ENCODE results near the gene RPTOR.

The RPTOR gene

DNA sequence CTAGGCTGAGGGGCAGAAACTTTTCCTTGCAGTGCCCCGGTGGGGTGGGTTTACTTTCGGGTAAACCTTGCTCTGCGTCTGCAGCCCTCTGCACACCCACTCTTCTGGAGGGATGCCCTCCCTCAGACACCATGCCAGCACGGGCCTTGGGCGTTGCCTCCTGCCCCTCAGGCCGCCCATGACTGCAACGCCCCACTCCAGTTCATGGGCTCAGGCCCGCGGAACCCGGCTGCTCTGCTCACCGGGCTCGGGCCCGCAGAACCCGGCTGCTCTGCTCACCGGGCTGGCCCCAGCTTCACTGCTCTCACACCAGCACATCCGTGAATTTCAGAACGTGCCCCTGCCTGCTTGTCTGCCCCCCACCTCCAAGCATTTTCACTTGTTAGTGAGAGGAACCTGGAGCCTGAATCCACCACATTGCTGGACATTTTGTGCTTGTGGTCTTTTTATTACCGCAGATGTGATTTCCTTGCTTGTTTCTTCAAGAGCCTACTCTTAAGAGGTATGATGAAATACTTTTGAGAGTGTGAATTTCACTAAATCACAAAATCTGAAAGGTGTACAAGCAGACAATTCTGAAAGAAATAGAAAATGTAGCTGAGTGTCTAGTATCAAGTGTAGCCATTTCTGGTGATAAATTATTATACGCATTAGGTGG is 130.9 kb downstream of the RPTOR start:
- DNase-seq (ENCODE audit: low spot score) = no peak
- TF ChIP-seq, protein P1, sequence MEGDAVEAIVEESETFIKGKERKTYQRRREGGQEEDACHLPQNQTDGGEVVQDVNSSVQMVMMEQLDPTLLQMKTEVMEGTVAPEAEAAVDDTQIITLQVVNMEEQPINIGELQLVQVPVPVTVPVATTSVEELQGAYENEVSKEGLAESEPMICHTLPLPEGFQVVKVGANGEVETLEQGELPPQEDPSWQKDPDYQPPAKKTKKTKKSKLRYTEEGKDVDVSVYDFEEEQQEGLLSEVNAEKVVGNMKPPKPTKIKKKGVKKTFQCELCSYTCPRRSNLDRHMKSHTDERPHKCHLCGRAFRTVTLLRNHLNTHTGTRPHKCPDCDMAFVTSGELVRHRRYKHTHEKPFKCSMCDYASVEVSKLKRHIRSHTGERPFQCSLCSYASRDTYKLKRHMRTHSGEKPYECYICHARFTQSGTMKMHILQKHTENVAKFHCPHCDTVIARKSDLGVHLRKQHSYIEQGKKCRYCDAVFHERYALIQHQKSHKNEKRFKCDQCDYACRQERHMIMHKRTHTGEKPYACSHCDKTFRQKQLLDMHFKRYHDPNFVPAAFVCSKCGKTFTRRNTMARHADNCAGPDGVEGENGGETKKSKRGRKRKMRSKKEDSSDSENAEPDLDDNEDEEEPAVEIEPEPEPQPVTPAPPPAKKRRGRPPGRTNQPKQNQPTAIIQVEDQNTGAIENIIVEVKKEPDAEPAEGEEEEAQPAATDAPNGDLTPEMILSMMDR (IDR thresholded peaks at IDR 0.05; ENCODE audit: extremely low read depth, insufficient read depth, missing control alignments) = no peak

DNA sequence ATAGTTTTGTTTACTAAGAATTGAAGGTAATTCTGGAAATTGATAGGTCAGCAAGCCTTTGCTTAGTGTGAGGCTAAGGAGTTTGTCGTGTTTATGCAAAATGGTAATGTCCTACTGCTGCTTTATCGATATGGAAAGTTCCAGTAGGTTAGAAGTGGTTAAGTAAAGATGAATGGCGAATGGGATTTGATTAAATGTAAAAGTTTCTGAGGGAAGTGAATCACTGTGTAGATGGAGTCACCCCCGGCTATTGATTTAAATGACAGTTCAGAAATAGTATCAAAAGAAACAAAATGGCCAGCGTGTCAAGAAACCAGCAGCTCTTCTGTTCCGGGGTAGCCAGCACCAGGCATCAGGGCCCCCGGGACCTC is 131.4 kb downstream of the RPTOR start:
- in situ Hi-C loops (cut with MboI; ENCODE audit: low pct_unique_long_range_greater_than_20kb, low sequenced_read_pairs, unreplicated experiment) = no loop called here
- no peak for DNase-seq (ENCODE audit: low spot score)
- TF ChIP-seq, protein P1 (IDR thresholded peaks at IDR 0.05; ENCODE audit: extremely low read depth, insufficient read depth, missing control alignments) = no peak

More for the DNA sequence above, 130.9 kb downstream of the RPTOR start:
- in situ Hi-C loops (cut with MboI; ENCODE audit: low pct_unique_long_range_greater_than_20kb, low sequenced_read_pairs, unreplicated experiment) = no loop called here

DNA sequence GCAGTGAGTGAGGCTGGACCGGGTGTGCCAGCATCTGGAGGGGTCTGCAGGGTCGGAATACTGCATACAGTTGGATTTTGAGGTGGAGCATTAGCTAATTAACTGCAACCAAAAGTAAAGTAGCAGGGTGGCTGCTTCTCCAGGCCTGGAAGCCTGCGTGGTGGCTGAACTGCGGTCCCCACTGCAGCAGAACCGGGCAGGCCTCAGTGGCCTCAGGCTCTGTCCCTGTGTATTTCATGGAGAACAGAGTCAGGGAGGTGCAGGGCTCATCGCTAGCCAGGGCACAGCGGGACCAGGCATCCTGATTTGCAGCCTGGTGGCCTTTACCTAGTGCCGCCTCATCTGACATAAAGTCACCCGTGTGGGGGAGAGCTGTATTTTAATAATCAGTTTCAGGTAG is 131.9 kb downstream of the RPTOR start:
- no peak for DNase-seq (ENCODE audit: low spot score)
- in situ Hi-C loops (cut with MboI; ENCODE audit: low pct_unique_long_range_greater_than_20kb, low sequenced_read_pairs, unreplicated experiment) = no loop called here
- TF ChIP-seq, protein P1 (IDR thresholded peaks at IDR 0.05; ENCODE audit: extremely low read depth, insufficient read depth, missing control alignments) = no peak

DNA sequence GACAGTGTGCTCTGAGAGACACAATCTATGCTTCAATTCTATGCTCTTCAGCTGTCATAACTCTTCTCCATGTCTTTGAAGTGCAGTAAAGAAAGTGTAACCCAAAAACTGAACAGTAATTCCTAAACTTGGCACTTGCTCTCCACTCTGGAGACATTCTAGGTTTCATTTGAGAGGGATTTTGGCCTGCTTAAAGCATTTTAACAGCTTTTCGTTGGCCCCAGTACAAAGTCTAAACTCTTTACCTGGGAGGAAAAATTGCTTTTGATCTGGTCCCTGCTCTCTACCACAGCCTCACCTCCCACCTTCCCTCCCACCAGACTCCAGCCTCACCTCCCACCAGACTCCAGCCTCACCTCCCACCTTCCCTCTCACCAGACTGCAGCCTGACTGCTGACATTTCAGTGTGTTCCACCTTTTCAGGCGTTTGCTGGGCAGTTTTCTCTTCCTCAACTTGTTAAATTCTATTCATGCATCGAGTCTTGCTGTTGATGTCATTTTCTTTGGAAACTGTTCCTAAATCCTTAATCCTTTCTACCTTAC is 132.6 kb downstream of the RPTOR start:
- DNase-seq (ENCODE audit: low spot score) = no peak

DNA sequence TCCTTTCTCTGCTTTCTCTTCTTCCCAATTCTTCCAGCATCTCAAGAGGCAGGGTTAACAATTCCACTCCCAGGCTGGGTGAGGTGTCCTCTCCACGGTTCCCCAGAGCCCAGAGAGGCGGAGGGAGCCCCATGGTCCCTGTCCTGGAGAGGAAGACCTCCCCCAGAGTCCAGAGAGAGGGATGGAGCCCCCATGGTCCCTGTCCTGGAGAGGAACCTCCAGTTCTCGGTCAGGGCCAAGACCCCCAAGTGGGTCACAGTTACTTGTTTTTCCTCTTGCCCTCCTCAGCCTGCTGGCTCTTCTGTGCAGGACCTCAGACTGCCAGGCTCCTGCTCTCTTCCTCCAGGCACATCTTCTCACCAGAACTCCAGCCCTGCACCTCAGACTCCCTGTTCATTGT is 135.2 kb downstream of the RPTOR start:
- DNase-seq (ENCODE audit: low spot score) = no peak
- in situ Hi-C loops (cut with MboI; ENCODE audit: low pct_unique_long_range_greater_than_20kb, low sequenced_read_pairs, unreplicated experiment) = no loop called here
- TF ChIP-seq, protein P1 (IDR thresholded peaks at IDR 0.05; ENCODE audit: extremely low read depth, insufficient read depth, missing control alignments) = no peak

More for the DNA sequence above, 132.6 kb downstream of the RPTOR start:
- in situ Hi-C loops (cut with MboI; ENCODE audit: low pct_unique_long_range_greater_than_20kb, low sequenced_read_pairs, unreplicated experiment) = no loop called here
- TF ChIP-seq, protein P1 (IDR thresholded peaks at IDR 0.05; ENCODE audit: extremely low read depth, insufficient read depth, missing control alignments) = no peak

DNA sequence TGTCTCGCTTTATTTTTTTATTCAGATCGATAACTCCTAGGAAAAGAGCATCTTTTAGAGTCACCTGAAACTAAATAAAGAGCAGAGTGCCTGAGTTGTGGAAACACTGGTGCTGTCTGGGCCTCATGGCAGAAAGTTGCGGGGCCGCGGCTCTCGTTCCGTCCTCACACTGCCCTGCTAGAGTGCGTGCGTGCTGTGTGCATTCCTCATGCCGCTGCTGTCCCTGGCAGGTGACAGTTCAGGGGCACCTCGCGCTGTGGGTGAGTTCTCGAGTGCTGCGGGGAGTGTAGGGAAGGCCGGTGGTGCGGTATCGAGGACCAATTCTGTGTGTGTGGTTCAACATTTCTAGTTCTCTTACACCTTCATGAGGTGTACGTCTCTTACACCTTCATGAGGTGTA is 136.6 kb downstream of the RPTOR start:
- TF ChIP-seq, protein P1 (IDR thresholded peaks at IDR 0.05; ENCODE audit: extremely low read depth, insufficient read depth, missing control alignments) = no peak
- no peak for DNase-seq (ENCODE audit: low spot score)
- in situ Hi-C loops (cut with MboI; ENCODE audit: low pct_unique_long_range_greater_than_20kb, low sequenced_read_pairs, unreplicated experiment) = no loop called here

All from GM13977 (cell line).